ENCODE measurements around the gene CABP4.
A peak's percentile ranks its signal among the peaks of the same experiment; 100 is the strongest.

Gene CABP4

DNA sequence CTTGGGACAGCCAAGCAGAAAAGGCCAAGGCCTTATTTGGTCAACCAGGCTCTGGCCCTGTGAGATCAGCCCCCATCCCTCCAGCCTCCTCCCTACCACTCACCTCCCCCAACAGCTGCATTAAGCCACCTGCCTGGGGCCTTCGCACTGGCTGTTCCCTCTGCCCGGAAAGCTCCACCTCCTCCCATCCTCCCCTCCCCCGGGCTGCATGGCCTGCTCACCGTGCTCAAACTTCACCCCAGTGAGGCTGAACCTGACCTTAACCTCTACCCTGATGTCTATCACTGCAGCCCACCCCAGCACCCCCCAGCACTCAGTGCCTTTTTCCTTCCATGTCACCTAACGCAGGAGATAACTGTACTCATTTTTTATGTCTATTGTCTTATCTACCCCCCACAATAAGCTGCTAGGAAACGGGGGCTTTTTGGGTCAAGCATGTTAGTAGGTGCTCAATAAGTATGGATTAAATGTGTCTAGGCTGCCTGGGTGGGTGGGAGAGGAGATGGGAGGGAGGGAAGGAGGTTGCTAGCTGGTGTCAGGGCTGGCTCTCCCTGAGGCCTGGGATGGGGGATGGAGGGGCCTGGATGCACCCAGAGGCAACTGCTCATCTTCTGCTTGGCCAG lies 18.6 kb upstream of the CABP4 start:
- DNase-seq = peak; percentile 34

DNA sequence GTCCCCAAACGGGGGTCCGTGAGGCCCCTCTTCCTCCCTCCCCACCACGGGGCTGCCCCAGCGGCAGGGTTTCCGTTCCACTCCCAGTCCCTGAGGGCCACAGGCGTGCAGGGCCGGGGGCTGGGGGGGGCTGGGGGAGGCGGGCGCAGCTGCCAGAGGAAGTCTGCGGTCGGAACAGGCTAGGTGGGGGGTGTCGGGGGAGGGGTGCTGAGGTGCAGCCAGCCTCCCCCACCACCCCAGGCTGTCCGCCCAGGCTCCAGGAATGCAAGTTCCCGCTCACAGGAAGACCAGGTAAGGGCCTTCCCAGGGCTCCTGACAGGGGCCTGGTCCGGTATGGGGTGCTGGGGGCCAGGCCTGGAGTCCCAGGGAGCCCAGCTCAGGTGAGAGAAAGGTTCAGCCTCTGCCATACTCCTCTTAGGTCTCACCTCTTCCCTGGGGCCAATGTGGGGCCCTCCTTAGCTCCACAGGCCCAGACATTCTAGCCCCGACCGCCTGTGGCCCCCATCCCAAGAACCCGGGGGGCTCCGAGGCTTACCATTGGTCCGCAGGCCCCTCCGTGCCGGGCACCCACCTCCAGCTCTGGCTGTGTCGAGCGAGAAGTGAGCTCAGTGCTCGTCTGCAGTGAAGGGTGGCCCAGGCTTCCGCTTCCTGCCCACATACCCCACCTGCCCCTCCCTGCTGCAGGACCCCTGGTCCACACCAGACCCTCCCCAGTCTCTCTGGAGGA lies 17.9 kb upstream of the CABP4 start, which contains the start of gene PTPRCAP:
TSS of gene PTPRCAP (minus strand) at position 601 of the 727 bp plus-strand sequence. CDS start at position 538, 63 bp downstream.
- peak; percentile 53 for DNase-seq

DNA sequence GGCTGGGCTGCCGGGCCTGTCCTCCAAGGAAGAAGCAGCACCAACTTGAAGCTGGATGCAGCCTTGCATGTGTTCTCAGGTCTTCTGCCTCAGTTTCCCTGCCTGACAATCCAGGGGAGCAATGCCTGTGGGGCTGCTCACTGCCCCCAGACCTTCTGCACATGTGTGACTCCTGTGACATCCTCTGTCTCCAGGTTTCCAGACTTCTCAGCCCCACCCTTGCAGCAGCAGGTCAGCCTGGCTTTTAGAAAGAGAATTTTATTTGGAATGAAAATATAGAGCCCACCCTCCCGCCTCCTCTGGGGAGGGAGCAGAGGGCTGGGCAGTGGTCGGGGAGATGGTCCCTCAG lies 17.4 kb upstream of the CABP4 start:
- DNase-seq = no peak

DNA sequence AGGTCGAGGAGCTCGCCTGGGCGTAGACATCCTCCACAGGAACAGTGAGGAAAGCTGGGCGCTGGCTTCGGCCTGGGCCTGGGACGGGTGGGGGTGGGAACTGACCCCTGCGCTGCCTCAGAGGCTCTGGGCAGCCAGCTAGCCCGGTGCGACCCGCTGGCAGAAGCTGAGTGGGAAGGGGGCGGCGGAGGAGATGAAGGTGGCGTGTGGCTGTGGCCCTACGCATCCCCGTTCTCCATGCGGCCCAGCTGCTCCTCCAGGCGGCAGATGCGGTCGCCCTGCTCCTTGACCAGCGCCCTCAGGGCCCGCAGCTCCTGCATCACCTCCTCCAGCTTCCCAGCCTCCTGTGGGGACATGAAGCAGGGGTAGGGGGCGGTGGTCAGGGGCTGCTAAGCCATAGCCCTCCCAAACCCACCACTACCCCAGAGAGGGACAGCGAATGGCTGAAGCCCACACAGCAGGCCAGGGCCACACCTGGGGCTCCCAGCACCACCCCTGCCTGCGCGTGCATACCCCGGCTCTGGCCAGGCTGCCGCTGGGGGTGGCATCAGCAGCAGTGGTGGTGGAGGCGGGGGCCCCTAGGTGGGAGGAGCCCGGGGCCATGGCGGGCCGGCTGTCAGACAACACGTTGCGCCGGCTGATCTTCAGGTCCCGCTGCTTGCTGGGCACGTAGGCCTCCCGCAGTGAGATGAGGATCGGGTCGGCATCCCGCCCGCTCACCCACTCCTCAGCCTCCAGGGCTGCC lies 16.8 kb upstream of the CABP4 start:
- DNase-seq = peak; percentile 57

DNA sequence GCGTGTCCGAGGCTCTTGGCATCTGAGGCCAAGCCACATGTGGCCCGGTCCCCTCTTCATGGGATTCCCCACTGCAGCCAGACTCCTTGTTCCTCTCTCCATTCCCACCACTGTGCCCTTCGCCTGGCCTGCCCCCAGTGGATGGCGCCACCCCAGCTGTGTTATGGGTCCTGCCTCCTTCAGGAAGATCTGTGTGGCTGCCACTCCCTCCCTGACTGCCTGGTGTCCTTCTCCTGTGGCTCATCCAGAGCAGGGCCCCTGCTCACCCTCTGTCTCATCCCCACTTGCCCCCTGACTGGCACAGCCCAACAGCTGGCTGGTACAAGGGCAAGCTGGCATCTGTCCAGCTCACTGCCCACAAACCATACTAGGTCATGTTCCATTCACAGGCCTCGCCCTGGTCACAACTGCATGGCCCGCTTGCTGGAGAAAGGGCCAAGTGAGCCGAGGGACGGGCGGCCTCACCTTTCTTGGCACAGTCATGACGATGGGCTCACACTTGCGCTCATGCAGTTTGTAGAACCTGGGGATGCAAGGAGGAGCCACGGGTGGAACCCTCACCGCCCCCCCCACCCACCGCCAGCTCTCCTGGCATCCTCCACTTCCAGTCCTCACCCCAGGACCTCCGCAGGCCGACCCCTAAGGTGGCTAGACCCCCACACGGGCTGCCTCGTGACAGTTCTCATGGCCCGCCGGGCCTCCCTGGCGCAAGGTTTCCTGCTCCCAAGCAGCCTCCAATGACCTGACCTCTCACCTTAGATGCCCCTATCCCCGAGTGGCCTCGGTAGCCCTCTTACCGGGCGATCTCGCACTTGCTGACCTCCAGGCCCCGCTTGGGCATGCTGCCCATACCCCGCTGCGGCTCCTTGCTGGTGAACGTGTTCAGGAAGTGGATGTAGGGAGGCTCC lies 15.6 kb upstream of the CABP4 start:
- no peak for DNase-seq

DNA sequence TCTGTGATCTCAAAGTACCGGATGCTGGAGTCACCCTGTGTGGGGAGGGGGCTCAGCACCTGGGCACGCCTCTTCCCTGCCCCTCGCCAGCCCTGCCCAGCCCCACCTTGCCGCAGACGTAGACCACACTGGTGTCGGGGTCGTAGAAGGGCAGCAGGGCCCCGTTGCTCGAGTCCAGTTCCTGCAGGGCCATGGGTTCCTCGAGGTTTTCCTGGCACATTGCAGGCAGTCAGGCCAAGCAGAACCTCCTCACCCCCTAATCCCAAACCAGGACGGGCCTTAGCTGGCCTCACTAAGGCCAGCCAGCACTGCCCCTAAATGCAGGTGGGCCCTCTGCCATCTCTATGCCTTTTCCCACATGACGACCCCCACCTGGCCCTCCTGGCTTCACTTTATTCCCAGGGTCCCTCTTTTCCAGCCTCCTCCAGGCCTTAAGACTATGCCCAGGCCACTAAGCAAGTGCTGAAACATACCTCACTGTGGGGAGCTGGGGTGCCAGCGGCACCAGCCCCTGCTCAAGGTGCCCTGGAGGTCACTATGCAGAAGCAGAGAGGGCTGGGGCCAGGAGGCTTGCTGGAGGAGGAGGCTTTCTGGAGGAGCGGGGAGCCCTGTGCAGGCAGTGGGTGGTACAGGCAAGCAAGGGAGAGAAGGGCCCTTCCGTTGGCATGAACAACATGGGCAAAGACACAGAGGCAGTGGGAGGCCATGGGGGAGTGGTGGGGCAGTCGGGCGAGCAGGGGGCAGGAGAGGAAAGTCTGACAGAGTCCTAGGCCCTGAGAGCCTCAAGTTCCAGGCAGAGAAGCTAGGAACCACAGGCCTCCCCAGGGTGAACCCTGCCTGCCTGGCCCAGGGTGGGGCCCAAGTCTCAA lies 14.7 kb upstream of the CABP4 start:
- DNase-seq = no peak

DNA sequence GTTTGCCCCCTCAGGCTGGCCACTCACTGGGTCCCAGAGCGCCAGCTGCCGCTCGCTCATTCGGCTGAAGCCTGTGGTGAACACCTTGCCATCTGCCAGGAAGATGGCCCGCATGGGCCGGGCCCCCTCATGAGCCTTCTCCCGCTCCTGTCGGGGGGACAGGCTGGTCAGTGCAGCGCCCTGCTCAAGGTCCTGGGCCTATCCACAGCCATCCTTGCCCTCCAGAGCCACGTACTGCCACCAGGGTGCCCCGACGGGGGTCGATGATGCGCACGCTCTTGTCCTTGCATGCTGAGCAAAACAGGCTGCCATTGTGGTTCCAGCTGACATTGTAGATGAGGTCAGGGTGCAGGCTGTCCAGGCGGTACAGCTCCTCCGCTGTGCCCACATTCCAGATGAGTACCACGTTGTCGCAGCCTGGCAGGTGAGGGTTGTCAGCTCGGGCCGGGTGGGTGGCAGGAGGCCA lies 14.0 kb upstream of the CABP4 start:
- DNase-seq = no peak

DNA sequence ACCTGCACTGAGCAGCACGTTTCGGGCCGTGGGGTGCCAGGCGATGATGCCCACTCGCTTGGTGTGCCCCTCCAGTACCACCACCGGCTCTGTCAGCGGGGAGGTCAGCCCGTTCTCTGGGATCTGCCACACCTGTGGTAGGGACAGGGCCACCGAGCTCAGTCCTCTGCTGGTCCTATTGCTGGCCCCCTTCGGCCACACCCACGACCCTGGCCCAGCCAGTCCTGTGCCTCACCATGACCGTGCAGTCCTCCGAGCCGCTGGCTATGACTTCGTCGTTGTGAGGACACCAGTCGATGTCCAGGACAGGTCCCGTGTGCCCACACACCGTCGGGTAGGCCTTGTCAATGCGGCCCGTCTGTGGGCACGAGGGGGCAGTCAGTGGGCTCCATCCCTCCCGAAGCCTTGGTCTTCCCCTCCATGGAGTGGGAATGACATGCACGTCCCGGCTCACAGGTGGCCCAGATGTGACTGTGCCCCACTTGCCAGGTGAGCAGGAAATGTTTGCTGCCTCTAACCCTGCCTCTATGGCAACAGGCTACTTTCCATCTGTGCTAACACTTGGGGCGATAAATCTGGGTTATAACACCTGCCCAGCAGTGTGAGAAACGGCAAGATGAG lies 13.3 kb upstream of the CABP4 start:
- no peak for DNase-seq

DNA sequence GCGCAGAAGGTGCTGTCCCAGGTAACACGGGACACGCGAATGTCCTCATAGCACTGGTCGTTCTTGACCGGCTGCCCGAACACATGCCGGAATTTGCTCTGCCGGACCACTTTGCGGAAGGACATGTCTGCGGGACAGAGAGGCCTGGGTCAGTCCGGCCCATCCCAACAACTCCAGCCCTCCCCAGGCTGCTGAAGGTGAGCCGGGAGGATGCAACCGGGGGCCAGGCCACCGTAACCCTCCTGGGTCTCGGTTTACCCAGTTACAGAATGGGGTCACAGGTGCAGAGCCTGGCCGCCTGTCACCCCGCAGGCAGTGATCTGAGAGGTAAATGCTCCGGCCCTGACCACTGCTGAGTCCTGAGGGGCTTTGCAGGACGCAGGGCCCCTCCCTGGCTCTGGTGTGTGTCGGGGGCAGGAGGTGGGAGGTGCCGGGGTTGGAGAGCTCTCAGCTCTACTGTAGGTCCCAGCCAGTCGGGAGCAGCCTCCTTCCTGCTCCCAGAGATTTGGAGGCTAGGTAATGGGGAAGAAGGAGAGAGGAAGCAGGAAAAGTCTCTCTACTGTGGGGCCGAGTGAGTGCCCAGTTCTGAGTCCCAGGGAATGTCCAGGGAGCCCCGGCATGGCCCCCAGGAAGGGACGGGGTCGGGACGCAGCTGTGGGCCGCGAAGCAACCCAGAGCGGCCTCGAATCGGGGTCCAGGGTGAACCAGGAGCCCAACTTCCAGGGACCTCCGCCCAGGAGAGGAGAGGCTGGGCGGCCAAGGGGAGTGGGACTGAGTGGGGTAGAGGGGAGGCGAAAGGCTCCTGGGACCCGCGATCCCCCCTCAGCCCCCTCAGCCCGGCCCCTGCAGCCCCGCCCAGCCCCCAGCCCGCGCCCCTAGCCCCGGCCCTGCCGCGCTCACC lies 12.4 kb upstream of the CABP4 start:
- no peak for DNase-seq

DNA sequence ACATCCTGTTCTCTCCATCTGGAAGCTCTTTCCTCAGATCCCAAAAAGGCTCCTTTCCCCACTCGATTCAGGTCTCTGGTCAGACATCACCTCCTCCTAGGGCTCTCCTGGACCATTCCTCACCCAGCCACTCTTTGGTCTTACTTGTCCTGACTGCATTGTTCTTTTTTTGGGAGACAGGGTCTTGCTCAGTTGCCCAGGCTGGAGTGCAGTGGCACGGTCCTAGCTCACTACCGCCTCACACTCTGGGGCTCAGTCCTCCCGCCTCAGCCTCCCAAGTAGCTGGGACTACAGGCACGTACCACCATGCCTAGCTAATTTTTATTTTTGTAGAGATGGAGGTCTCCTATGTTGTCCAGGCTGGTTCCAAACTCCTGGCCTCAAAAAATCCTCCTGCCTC lies 9.6 kb upstream of the CABP4 start:
- DNase-seq = no peak

DNA sequence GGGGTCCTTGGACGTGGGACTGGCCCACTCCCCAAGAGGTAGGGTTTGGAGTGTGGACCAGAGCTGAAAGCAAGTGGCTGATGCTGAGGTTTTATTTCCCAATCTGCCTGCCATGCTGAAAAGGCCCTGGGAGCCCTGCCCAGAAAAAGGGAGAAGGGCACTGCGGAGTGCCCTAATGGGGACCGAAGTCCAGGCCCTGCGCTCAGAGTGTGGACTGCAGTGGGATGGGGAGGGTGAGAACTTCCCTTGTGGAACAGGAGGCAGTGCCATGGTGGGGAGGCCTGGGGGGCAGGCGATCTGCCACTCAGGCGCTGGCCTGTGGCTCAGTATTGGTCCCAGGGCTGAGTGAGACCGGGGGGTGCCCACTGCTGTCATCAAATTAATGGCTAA lies 6.9 kb upstream of the CABP4 start:
- DNase-seq = no peak

DNA sequence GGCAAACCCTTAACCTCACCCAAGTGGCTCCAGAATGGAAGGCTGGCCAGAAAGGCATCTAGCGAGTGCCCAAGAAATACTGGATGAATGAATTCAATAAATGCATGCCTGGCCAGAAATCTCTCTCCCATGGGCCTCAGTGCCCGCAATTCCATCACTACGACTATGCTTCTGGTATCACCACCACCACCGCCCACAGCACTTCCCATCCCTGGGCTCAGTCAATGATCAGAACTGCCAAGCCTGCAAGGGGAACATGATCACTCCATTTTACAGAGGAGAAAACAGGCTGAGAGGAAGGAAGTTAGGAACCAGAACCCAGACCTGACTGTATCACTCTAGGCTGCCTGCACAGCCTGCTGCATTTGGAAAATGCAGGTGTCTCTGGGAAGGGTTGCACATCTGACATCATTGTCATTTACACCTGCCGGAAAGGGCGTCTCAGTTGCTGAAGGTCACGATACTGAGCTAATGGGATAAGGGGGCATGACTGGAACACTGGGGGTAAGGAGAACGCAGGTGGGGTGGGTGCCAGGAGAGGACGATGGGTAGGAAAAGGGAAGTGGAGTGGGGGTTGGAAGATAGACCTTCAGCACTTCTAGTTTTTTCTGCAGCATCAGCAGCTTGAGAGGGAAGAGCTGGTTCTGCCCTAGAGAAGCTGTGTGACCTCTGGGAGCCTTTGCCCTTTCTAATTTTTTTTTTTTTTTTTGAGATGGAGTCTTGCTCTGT lies 5.9 kb upstream of the CABP4 start:
- DNase-seq = no peak

DNA sequence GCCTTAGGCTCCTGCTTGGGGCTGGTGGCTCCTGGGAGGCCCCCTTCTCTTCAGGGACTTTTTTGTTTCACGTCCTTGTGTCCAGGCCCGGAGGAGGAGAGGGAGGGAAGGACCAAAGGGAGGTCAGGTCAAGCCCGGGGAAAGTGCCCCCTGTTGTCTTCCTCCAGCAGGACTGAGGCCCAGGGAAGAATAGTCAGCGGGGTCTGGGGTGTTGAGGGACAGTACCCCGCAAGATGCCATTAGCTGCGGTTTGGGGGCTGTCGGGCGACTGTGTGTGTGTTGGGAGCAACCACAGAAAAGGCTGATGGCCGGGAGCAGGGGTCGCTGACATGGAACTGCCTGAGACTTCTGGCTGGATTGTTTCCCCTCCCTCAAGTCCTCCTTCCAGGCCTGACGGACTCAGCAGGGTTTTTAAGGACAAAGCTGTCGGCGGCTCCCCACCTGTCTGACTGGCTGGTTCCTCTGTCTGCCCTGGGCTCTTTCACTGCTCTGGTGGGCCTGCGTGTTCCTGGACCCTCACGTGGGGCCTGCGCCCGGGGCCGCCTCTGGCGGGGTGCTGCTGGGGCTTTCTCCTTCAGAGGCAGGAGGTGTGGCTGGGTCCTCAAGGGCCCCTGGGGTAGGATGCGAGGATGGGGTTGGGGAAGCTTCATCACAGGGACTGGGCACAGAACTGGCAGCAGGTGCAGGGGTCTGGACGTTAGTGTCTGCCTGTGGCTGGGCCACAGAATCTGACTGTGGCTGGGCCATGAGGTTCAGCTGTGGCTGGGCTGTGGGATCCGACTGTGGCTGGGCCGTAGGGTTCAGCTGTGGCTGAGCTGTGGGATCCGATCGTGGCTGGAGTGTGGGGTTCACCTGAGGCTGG lies 4.1 kb upstream of the CABP4 start:
- DNase-seq = no peak

DNA sequence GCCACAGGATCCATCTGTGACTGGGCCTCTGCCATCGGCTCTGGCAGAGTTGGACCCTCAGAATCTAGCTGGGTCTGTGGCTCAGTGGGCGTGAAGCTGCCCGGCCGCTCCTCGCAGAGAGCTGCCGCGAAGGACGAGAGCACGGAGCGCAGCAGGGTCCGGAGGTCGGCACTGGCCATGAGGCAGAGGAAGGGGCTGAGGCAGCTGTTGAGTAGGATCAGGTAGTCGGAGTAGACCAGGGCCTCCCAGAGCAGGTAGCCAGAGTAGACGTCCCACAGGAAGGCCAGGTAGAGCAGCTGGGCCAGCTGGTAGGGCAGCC lies 3.5 kb upstream of the CABP4 start:
- no peak for DNase-seq

DNA sequence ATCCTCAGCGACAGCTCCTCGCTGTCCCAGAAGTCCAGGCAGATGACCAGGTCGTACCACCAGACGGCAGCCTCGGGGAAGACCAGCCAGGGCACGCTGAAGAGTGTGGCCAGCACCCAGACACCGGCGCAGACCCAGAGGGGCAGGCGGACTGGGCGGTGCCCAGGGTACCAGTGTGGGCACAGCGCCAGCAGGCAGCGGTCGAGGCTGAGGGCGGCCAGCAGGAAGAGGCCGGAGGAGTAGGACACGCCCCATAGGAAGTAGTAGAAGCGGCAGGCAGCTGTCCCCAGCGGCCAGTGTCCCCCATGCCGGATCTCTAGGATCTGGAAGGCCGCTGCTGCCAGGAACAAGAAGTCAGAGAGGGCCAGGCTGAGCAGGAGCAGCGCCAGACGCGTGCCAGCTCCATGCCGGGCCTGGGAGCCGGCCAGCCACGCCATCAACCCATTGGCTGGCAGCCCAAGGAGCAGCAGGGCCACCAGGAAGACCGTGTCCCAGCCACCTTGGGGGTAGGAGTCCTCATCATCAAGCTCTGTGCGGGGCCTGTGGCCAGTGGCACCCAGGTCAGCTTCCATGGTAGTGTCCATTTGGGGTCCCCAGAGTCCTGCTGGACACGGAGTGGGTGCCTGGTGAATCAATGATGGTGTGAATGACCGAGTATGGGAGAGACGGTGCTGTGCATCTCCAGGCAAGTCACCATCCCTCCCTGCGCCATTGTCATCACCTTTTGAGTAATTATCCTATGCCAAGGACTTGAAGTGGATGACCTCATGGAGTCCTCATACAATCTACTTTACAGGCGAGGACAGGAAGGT lies 2.8 kb upstream of the CABP4 start, which contains the start of gene GPR152:
TSS of gene GPR152 (minus strand) at position 589 of the 812 bp plus-strand sequence. CDS start at position 584, 5 bp downstream.
- no peak for DNase-seq

DNA sequence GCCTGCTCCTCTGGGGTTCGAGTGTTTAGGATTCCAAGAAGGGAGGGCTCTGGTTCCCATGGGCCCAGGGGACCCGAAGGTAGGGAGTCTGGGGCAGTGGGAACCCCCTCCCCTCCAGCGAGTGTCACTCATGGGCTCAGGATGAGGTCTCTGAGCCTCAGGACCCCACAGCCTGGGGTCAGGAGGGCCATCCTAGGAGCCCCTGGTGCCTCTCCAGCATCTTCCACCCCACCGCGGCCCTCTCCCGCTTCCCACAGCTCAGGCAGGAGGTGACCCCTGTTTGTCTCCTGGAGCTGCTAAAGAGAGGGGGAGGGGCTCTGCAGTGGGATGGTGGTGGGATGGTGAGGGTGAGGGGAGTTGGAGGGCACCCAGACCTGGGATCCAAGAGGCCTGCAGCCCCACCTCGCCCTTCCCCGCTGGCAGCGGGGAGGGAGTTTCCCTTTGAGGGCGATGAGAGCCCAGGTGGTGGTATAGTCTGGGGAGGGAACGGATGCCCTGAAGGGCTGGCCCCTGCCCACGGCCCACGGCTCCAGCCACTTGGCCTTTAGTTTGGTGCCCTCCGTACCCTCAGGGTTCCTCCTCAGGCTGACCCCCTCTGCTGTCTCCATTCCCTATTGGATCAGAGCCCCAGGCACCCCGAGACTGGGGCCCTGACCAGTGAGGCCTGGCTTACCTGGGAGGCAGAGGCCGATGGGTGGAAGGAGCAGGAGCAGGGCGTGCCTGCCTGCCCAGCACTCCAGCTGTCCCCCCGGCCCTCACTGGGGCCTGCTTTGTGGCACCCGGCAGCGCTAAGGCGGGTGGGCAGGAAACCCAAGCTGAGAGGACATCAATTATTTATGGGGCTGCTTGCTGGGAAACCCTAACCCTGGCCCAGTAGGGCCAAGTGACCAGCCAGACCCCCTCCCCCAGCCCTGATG lies 1.1 kb upstream of the CABP4 start:
- DNase-seq = no peak

Data from effector CD8-positive, alpha-beta T cell (primary cell).